Right ventricle myocardium inferior (tissue), 1 donor: Measurements from ENCODE around the gene ENDOD1. TPM values are rescaled to one million over a fixed set of nuclear protein-coding genes. Genes with fewer than 3 reads are reported as not detected.

Experiments
- ATAC-seq: fragments of 200-7000 bp; cut with Tn5 transposase; one replicate; pipeline ENCODE4 v1.9.1; 2020; ENCODE audit warnings: mild to moderate bottlenecking, moderate library complexity
- DNase-seq: peaks from one replicate; pipeline ENCODE4 v3.0.0; 2021; ENCODE audit errors: missing footprints
- intact Hi-C: fragments of 100-400 bp; cut with DNase I; formaldehyde crosslinking; loops from one replicate; pipeline ENCODE4 v1.11.0; 2022
- total RNA-seq: library from RNA; stranded (reverse); fragmentation: NEBNext Ultra II Directional; extraction: Animal tissue kit (Norgen Biotek cat#: 25700); gene quantifications from one replicate; pipeline ENCODE4 v1.2.1, GENCODE V29; 2021
- donor health status: DM: no; HTN: yes; CAD: no; lungs with severe emphysema.

ENDOD1 gene
- total RNA-seq, 1 donor from 2014 or later, result 11.2 TPM

DNA sequence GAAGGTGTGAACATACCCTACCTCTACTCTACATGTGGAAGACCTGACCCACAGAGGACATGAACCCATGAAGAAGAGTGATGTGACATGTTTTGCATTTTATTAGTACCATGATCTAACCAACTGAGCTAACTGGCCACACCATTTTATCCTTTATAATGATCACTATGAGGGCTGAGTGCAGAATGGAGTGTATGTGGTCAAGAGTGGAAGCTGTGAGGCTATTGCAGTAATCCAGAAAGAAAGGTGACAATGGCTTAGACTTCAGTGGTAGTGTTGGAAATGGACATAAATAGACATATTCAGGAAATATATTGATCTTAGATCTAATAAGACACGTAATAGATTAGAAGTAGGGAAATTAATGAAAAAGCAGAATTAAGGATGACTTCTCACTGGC is 19.2 kb upstream of the ENDOD1 start:
- DNase-seq (no peak), ATAC-seq (no peak)
- intact Hi-C loops, result loop anchor here (2.0 to 10.0 kb wide), 3 partner anchors 20 to 697 kb away; no protein-coding TSS in a partner anchor

DNA sequence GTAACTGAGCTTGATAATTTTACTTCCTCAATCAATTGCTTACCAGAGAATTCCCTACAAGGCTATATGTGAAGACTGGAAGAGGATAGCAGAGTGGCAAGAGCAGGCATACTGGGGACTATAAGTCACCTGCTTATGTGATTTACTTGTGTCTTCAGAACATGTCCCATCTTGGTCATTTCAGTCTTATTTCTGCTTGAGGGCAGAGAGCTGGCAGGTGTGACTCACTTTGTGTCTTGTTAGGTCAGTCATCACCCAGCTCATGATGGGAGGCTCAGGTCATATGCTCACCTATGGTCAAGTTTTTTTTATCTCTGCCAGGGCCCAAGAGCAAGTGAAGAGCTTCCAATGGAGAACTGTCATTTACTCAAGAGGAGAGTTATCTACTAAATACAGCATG is 16.7 kb upstream of the ENDOD1 start:
- ATAC-seq, result no peak
- intact Hi-C loops, result loop anchor here (5.0 to 10.0 kb wide), 2 partner anchors 262 to 694 kb away; no protein-coding TSS in a partner anchor
- DNase-seq, result no peak

DNA sequence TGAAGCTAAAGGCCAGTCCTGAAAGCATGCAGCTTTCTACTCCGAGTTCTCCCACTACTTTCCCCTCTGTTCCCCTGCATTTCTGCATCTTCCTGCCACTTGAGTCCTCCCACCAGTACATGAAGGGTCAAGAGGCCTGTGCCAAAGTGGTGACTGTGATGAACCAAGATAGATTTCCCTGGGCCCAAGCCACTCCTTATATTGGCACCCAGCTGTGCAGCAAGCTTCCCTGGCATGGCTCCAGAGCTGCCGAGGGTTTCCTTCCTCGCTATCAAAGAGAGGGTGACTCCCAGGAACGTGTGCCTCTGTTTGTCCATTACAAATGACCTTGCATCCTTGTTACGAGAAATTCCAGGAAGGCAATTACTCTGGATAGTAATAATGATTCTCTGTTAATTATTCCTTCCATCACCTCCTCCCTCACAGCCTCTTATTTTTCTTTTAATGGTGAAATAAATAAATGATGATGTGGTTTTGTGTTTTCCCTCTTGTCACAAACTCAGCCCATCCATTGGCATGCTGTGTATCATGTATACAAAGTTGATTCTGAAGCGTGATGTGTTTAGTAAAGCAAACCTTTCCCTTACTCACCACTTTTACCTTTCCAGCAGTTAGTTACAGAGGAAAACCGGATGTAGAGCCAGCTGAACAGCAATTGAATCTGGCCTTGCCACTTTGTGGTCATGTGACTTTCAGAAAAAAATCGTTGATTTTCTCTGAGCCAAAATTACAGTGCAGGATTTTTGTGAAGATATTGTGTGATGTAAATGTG is 14.7 kb upstream of the ENDOD1 start:
- DNase-seq (peak; percentile 78), ATAC-seq (peak; percentile 74)
- intact Hi-C loops, result loop anchor here (5.0 to 10.0 kb wide), 2 partner anchors 260 to 692 kb away; no protein-coding TSS in a partner anchor

DNA sequence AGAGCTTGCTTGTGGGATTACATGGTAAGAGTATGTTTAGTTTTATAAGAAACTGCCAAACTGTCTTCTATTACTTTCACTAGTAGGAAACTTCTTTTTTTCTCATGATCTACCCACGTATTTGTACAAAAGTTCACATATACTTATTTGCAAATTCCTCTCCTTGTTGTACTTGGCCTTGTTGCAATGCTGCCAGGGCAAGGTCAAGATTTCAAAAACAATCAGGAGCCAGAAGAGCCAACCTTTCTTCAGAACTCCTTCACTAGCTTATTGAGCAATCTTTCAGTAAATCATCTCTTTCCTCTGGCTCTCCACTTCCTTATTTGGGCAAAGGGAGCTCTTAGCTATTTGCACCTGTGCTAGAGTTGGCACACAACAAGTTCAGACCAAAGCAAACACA is 13.2 kb upstream of the ENDOD1 start:
- DNase-seq, result no peak
- intact Hi-C loops, result loop anchor here (10.0 kb wide), 1 partner anchor 258 kb away; no protein-coding TSS in a partner anchor
- no peak for ATAC-seq

DNA sequence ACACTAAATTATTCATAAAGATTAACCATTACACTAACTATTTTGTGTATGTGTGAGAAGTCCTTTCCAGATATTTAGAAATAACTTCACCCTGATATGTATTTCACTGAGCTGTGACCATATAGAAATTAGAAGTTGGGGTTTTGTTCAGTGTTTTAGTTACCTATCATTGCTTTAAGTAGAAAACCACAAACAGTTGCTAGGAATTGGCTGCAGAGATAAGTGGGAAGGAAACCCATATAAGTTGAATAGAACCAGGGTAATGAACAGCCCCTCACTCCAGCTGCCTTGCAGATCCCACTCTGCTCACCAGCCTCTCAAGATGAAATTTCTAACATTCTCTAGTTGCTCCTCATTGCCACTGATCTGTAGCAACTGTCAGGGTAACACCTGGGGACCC is 12.7 kb upstream of the ENDOD1 start:
- intact Hi-C loops, result loop anchor here (10.0 kb wide), 1 partner anchor 258 kb away; no protein-coding TSS in a partner anchor
- ATAC-seq (no peak), DNase-seq (no peak)

DNA sequence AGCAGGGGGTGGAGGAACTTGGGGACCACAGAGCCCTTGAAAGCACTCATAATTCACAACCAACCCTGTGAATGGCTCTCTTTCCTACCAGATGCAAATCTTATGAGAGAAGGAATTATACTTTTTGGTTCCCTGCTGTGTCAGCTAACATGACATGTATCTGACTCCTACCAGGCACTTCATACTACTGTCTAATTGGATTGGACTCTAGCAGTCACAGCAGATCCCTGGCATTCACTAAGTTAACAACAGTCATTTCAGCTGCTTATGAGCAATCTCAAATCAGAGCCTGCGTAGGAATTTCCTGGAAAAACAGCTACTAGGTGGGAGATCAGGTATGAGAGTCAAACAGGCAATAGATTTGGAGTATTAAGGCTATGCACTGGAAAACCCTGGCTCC is 11.1 kb upstream of the ENDOD1 start:
- DNase-seq, result no peak
- ATAC-seq, result no peak
- intact Hi-C loops, result loop anchor here (10.0 kb wide), 1 partner anchor 256 kb away; no protein-coding TSS in a partner anchor

DNA sequence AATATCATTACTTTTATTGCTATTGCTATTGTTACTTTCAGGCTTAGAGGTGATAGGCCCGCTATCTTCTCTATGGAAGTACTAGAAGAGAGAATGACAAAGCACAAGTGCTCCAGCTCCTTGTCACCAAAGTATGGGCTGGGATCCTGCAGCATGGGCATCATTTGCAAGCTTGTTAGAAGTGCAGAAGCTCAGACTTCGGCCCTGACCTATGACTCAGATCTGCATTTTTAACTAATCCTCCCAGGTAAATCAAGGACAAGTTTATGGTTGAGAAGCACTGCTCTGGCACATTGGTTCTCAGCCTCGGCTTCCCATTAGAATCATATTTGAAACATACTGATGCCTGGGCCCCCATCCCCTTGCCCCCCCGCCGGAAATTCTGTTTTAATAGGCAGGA is 8.6 kb upstream of the ENDOD1 start:
- no peak for DNase-seq
- ATAC-seq, result no peak
- intact Hi-C loops, result no loop called here

DNA sequence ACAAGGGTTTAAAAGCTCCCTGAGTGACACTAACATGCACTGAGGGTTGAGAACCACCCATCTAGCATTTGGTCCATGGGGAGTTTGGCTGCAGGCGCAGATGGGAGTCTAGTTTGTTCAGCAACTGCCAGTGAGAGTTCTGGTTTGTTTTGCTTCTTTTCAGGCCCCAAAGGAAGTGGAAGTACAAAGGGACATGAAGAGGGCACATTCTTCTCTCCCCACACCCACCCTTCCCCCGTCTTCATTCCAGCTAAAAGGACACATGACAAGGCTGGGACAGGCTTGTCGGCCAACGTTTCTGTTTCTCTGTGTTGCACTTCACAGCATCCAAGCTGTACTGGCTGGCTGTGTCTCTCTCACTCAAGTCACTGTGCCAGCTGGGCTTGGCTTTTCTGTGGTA is 8.2 kb upstream of the ENDOD1 start:
- ATAC-seq (peak; percentile 71), DNase-seq (no peak)
- intact Hi-C loops, result no loop called here

DNA sequence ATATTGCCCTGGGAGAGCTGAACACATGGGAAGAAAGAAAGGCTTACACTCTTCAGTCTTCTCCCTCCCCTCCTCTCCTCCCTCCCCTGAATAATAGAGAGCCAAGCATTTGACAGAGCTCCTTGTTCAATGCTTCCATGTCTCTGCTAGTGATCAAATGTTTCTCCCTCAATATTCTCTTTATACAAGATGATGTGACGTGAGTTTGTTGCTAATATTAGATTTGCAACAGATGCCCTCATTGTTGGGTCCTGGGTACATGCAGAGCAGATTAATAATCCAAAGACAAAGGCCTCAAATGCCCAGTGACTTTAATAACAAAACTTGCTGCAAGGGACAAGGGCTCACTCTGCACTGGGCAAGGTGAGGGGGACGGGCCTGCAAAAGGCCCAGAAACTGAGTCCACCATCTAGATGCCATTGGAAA is 7.1 kb upstream of the ENDOD1 start:
- intact Hi-C loops, result no loop called here
- ATAC-seq, result no peak

DNA sequence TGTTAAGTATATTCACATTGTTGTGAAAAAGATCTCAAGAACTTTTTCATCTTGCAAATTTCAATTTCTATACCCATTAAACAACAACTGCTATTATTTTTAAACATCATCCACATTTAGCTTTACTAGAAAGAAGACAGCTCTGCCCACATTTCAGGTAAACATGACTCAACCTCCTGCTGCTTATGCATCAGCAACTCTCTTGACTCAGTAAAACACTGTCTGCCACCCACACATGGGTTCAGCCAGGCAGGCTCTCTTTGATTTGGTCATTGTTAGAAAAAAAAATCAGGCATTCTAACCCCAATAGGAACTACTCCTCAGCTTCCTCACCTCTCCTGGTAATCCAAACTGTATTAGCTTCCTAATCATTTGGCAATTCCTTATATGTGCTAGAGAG is 5.1 kb upstream of the ENDOD1 start:
- intact Hi-C loops, result no loop called here
- ATAC-seq, result no peak
- DNase-seq, result no peak

More for the DNA sequence above, 7.1 kb upstream of the ENDOD1 start:
- DNase-seq, result no peak

DNA sequence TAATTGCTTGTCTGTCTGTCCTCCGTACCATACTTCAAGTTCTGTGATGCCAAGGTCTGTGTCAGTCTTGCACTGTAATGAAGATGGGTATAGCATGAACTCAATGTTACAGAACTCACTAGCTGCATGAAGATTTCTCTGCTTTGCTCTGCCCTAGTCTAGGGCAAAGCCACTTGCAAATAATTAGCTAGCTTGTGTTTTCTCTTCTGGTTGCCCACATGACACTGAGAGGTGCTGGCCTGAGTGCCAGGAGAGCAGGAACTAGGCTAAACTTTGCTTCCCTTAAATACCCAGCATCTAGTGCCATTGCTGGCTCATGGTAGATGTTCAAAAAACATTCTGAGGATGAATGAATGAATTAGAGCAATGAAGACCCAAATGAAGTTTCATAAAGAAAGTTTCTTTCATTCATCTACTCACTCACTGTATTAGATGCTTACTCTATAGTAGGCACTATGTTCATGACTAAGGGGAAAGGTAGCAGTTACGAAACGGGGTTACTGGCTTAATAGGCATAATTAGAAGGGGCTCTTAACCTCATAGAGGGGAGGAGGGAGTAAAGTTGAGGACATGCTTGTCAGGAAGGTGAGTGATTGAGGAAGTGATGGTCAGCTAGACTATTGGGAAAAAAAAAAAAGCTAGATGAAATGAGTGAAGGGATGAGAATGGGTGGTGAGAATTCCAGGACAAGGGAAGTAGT is 4.4 kb upstream of the ENDOD1 start:
- DNase-seq (no peak), ATAC-seq (no peak)
- intact Hi-C loops, result no loop called here

DNA sequence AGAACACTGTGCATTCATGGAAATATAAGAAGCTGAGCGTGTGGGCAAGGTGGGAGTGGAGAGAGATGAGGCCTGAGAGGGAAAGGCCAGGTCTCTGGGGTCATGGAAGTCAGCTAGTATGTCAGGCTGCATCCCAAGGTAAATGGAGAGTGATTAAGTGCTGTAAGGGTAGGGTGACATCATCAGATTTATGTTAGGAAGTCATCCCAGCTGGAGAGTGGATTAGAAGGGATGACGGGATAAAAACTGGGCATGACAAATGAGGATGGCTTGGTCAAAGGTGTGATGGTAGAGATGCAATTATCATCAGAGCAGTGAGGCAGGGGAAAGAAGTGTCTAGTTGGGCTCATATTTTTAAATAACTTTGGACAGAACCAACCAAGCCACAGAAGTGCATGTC is 3.5 kb upstream of the ENDOD1 start:
- intact Hi-C loops, result no loop called here
- no peak for DNase-seq
- ATAC-seq, result no peak

DNA sequence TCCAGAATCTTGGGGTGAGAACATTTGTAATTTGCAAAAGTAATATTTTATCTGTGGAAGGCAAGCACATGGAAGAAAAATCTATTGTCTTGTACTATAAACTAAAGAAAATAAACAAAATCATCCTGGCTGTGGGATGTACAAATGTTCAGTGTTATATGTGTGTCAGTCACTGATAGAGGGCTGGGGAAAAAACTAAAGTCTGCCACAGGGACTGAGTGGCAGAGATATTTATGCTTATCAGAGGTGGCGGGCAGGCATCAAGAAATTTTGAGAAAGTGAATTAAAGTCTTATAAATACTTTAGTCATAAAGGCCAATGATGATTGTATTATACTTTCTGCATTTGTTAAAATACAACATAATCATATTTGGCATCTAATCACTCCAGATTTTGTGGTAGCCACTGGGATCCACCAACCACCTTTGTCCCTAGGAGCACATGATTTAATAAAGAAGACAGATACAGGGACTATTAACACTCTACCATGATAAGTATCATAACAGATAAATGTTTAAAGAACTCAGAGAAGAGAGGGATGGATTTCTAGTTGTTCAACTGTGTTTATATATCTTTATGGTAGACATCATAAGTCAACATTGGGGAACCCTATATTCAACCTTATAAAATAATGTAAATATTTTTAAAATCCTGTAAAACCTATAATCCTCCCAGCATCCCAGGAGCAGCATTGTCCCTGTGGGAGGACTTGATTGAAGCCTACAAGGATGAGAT is 2.6 kb upstream of the ENDOD1 start:
- no peak for DNase-seq
- ATAC-seq, result no peak
- intact Hi-C loops, result no loop called here

DNA sequence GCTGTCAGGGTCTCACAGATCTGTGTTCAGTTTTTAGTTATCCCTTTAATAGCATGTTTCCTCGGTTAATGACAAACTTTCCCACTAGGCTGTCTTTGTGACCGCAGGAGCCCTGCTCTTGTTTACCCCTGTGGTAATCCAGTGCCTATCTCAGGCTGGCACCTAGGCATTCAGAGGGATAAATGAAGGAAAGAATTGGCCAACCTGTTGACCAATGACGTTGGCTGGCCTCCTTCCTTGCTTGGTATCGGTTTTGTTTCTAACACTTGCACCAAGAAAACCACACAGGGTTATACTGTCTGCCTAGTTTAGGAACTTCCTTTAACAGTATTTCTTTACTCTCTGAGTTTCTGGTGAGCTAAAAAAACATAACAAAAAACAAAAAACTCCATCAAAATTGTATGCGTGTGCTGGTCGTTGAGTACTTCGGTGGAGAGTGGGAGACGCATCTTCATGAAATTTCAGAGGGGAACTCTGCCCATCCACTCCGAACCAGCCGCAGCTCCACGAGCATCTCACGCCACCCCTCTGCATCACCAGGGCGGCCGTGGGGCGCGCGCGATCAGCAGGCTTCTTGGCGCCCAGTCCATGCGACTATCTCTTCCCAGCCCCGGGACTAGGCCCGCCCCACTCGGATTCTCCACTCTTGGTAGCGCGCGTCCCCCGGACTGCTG is 563 bp upstream of the ENDOD1 start:
- intact Hi-C loops, result no loop called here
- ATAC-seq (peak; percentile 67), DNase-seq (no peak)

DNA sequence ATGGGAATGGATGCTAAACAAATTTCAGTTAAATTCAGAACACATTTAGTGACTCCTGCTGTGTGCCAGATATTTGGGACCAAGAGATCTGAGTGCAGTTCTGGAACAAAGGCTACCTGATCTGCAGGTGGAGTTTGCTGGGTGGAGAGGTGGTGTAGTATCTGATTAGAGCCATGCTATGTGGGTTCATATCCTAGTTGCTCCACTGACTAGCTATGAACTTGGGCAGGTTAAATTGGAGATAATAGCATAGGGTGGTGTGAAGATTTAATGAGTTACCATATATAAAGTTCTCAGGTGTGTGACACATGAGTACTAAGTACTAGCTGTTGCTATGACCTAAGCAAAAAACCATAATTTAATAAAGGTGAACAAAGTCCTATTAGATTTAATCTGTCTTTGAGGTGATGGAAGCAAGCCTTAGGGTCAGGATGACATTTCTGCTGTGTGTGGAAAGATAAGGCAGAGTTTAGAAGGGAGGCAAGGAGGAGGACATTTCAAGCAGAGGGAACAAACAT is 2.1 kb downstream of the ENDOD1 start:
- intact Hi-C loops, result loop anchor here (2.0 kb wide), 2 partner anchors 21 to 59 kb away; no protein-coding TSS in a partner anchor
- DNase-seq, result no peak
- ATAC-seq, result no peak

DNA sequence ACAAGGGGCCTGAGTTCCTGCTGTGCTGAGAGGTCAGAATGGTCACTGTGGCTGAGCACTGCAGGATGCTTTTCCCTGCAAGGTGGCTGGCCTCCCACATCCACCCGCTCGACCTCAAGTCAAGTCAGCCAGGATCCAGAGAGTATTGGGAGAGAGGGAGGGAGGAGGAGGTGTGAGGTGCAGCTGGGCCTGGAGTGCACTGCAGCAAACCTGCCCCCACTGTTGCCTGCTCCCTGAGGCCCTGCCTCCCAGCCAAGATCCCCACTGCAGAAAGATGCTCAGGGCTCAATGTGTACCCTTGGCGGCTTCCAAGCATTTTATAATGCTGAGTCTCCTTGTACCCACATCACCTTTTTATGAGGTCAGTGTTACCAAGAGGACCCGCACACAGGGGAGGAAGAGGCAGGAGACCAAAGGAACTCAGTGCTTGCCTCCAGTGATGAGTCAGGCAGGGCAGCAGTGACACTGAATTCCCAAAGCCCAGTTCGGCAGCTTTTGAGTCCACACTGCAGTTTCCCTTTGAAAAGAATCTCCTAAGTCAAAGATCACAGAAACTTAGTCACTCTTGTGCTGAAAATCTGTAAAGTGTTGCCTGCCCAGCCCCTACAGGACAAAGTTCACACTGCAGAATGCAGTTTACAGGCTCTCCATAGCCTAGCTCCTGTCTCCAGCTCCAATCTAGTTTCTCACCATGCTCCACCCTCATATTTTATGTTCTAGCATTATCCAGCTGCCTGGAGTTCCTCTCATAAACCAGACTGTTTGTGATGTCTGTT is 3.1 kb downstream of the ENDOD1 start:
- DNase-seq, result no peak
- ATAC-seq, result no peak
- intact Hi-C loops, result no loop called here

DNA sequence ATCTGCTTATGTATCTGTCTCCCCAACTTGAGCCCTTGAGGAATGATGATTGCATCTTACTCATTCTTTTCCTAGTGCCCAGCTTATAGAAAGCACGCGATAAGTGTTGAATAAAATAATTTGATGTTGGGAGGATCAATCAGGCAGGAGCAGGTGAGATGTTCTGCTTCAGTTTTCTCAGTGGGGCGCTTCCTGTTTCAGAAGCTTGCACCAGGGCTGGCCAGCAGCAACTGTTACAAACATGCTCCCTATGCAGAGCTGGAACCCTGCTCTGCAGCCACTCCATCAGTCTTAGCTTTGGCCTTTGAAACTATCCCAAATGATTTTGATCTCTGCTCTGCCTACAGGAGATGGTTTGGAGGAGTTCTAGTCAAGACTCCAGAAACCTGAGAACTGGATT is 3.9 kb downstream of the ENDOD1 start:
- no peak for ATAC-seq
- DNase-seq, result no peak
- intact Hi-C loops, result no loop called here
